ENCODE data around the gene NUTM2G. TPM values are rescaled to one million over a fixed set of nuclear protein-coding genes. Genes with fewer than 3 reads are reported as not detected.
"Not testable (repeated sequence)": the region's sequence is repeated elsewhere in the genome, so short reads cannot be mapped to it uniquely, and the experiment has no call there.

NUTM2G gene, protein sequence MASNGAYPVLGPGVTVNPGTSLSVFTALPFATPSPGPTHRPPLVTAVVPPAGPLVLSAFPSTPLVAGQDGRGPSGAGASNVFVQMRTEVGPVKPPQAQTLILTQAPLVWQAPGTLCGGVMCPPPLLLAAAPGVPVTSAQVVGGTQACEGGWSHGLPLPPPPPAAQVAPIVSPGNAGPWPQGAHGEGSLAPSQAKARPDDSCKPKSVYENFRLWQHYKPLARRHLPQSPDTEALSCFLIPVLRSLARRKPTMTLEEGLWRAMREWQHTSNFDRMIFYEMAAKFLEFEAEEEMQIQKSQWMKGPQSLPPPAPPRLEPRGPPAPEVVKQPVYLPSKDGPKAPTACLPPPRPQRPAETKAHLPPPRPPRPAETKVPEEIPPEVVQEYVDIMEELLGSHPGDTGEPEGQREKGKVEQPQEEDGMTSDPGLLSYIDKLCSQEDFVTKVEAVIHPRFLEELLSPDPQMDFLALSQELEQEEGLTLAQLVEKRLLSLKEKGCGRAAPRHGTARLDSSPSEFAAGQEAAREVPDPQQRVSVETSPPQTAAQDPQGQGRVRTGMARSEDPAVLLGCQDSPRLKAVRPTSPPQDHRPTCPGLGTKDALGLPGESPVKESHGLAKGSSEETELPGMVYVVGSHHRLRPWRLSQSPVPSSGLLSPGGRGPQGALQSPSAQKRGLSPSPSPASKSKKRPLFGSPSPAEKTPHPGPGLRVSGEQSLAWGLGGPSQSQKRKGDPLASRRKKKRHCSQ
- total RNA-seq (not detected), polyA plus RNA-seq (ENCODE audit: insufficient read depth, low read depth, low replicate concordance) (not detected)
- long read RNA-seq, donor 1, result 0 reads
- long read RNA-seq, donor 2, result 0 reads
- long read RNA-seq, donor 3, result 0 reads
- long read RNA-seq, donor 4, result 0 reads
- long read RNA-seq, donor 5, result 0 reads
- long read RNA-seq, donor 6, result 0 reads
- long read RNA-seq, donor 7, partial matches to known transcripts, result 0 of 1 reads
- long read RNA-seq, donor 7, other reads (novel, unspliced or antisense), result 1 of 1 reads
- long read RNA-seq, donor 8, result 0 reads
- long read RNA-seq, donor 9, result 0 reads
- long read RNA-seq, donor 10, result 0 reads

- H3K27me3 ChIP-seq (ENCODE audit: control insufficient read depth, insufficient read depth, low read length); H3K9me3 ChIP-seq (ENCODE audit: control insufficient read depth in 2 of 3, insufficient read depth in 1 of 3, low read length in 3 of 3); H3K36me3 ChIP-seq (ENCODE audit: control insufficient read depth in 2 of 3, insufficient read depth in 3 of 3, low read length in 3 of 3); H3K27ac ChIP-seq (ENCODE audit: low read depth in 2 of 2, low read length in 2 of 2); FAIRE-seq; intact Hi-C loops (cut with DNase I); DNase-seq; H3K4me3 ChIP-seq (ENCODE audit: low read length in 3 of 3); H3K9ac ChIP-seq (ENCODE audit: low read length in 3 of 3); H3K4me1 ChIP-seq (ENCODE audit: control insufficient read depth in 2 of 3, insufficient read depth in 2 of 3, low read depth in 1 of 3, low read length in 3 of 3): not testable (repeated sequence)
Observed at GRCh38 chr9:96928543-96928942, at the start of gene NUTM2G. Gene NUTM2G (plus strand): TSS chr9:96928843. CDS start chr9:96929025, 182 bp downstream.

GRCh38 chr9:96883922-96884321, 44.7 kb upstream of the NUTM2G start:
- DNase-seq (no peak), FAIRE-seq (no peak)
- H3K4me3 ChIP-seq (ENCODE audit: low read length in 3 of 3), result no peak overlapping the region
- no peaks in the 10 kb centered on the region for H3K9me3 ChIP-seq (ENCODE audit: control insufficient read depth in 2 of 3, insufficient read depth in 1 of 3, low read length in 3 of 3)
- H3K36me3 ChIP-seq (ENCODE audit: control insufficient read depth in 2 of 3, insufficient read depth in 3 of 3, low read length in 3 of 3), result no peaks in the 10 kb centered on the region
- peaks cover 7% of the 10 kb centered on the region for H3K27me3 ChIP-seq (ENCODE audit: control insufficient read depth, insufficient read depth, low read length)
- H3K9ac ChIP-seq (ENCODE audit: low read length in 3 of 3), result no peak overlapping the region
- no peak overlapping the region for H3K27ac ChIP-seq (ENCODE audit: low read depth in 2 of 2, low read length in 2 of 2)
- no peaks in the 10 kb centered on the region for H3K4me1 ChIP-seq (ENCODE audit: control insufficient read depth in 2 of 3, insufficient read depth in 2 of 3, low read depth in 1 of 3, low read length in 3 of 3)
- TF ChIP-seq, protein P1, sequence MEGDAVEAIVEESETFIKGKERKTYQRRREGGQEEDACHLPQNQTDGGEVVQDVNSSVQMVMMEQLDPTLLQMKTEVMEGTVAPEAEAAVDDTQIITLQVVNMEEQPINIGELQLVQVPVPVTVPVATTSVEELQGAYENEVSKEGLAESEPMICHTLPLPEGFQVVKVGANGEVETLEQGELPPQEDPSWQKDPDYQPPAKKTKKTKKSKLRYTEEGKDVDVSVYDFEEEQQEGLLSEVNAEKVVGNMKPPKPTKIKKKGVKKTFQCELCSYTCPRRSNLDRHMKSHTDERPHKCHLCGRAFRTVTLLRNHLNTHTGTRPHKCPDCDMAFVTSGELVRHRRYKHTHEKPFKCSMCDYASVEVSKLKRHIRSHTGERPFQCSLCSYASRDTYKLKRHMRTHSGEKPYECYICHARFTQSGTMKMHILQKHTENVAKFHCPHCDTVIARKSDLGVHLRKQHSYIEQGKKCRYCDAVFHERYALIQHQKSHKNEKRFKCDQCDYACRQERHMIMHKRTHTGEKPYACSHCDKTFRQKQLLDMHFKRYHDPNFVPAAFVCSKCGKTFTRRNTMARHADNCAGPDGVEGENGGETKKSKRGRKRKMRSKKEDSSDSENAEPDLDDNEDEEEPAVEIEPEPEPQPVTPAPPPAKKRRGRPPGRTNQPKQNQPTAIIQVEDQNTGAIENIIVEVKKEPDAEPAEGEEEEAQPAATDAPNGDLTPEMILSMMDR (IDR thresholded peaks at IDR 0.05; ENCODE audit: borderline replicate concordance, extremely low read depth, insufficient read depth), result no peak
- intact Hi-C loops (cut with DNase I), result no loop called here

DNA sequence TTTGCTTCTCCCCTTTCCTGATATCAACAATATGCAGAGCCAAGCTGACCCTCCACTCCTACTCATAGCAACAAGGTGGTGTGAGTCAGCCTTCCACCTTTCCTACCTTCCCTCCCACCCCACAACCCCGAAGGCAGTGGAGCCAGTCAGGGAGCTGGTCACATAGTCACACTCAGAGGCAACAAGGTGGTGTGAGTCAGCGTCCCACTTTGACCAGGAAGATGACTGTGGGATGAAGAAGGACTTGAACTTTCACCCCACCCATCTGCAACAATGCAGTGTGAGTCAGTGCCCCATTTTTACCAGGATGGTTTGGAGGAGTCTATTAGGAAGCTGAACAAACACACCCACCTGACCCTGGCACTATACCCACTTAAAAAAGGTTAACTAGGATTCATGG, 44.2 kb upstream of the NUTM2G start:
- FAIRE-seq (no peak), DNase-seq (peak in 1 of 5 donors; percentile 73)
- TF ChIP-seq, protein P1 (IDR thresholded peaks at IDR 0.05; ENCODE audit: borderline replicate concordance, extremely low read depth, insufficient read depth), result no peak
- H3K9ac ChIP-seq (ENCODE audit: low read length in 3 of 3), result no peak overlapping the region
- H3K4me3 ChIP-seq (ENCODE audit: low read length in 3 of 3), result no peak overlapping the region
- no peak overlapping the region for H3K27ac ChIP-seq (ENCODE audit: low read depth in 2 of 2, low read length in 2 of 2)
- no peaks in the 10 kb centered on the region for H3K36me3 ChIP-seq (ENCODE audit: control insufficient read depth in 2 of 3, insufficient read depth in 3 of 3, low read length in 3 of 3)
- H3K4me1 ChIP-seq (ENCODE audit: control insufficient read depth in 2 of 3, insufficient read depth in 2 of 3, low read depth in 1 of 3, low read length in 3 of 3), result no peaks in the 10 kb centered on the region
- H3K9me3 ChIP-seq (ENCODE audit: control insufficient read depth in 2 of 3, insufficient read depth in 1 of 3, low read length in 3 of 3), result no peaks in the 10 kb centered on the region
- intact Hi-C loops (cut with DNase I), result no loop called here
- peaks cover 6% of the 10 kb centered on the region for H3K27me3 ChIP-seq (ENCODE audit: control insufficient read depth, insufficient read depth, low read length)

GRCh38 chr9:96885424-96885823, 43.2 kb upstream of the NUTM2G start:
- H3K4me1 ChIP-seq (ENCODE audit: control insufficient read depth in 2 of 3, insufficient read depth in 2 of 3, low read depth in 1 of 3, low read length in 3 of 3), result no peaks in the 10 kb centered on the region
- FAIRE-seq (no peak), DNase-seq (no peak)
- intact Hi-C loops (cut with DNase I), result no loop called here
- H3K9ac ChIP-seq (ENCODE audit: low read length in 3 of 3), result no peak overlapping the region
- H3K36me3 ChIP-seq (ENCODE audit: control insufficient read depth in 2 of 3, insufficient read depth in 3 of 3, low read length in 3 of 3), result no peaks in the 10 kb centered on the region
- no peaks in the 10 kb centered on the region for H3K27me3 ChIP-seq (ENCODE audit: control insufficient read depth, insufficient read depth, low read length)
- TF ChIP-seq, protein P1 (IDR thresholded peaks at IDR 0.05; ENCODE audit: borderline replicate concordance, extremely low read depth, insufficient read depth), result no peak
- H3K4me3 ChIP-seq (ENCODE audit: low read length in 3 of 3), result no peak overlapping the region
- no peak overlapping the region for H3K27ac ChIP-seq (ENCODE audit: low read depth in 2 of 2, low read length in 2 of 2)
- H3K9me3 ChIP-seq (ENCODE audit: control insufficient read depth in 2 of 3, insufficient read depth in 1 of 3, low read length in 3 of 3), result no peaks in the 10 kb centered on the region
